HepG2 (cell line): ENCODE data around the gene NCOA7. TPM values are rescaled to one million over a fixed set of nuclear protein-coding genes. Genes with fewer than 3 reads are reported as not detected.

Source experiments
- AGO2 ChIP-seq: fragments of 200-400 bp; formaldehyde crosslinking; optimal IDR thresholded peaks from 2 replicates; pipeline ENCODE3; 2017; ENCODE audit warnings: mild to moderate bottlenecking, low read depth, low read length, moderate library complexity
- CCDC6 ChIP-seq: sonication (generic); formaldehyde crosslinking; IDR thresholded peaks from 2 replicates; pipeline ENCODE4 v1.8.1; 2022; ENCODE audit warnings: mild to moderate bottlenecking, missing genetic modification reagents, moderate library complexity
- CENPT ChIP-seq: sonication (generic); formaldehyde crosslinking; IDR thresholded peaks from 2 replicates; pipeline ENCODE4 v1.8.0; 2022; ENCODE audit warnings: low read depth, mild to moderate bottlenecking, moderate library complexity, missing genetic modification reagents
- ERF ChIP-seq: IDR thresholded peaks from 2 replicates; pipeline ENCODE4 v1.6.1; 2018; ENCODE audit warnings: missing biosample characterization, missing genetic modification reagents
- FOXJ3 ChIP-seq: sonication (generic); formaldehyde crosslinking; IDR thresholded peaks from 2 replicates; pipeline ENCODE4 v1.4.0; 2020; ENCODE audit warnings: missing genetic modification reagents, mild to moderate bottlenecking, borderline replicate concordance
- FUBP1 ChIP-seq: sonication (generic); formaldehyde crosslinking; IDR thresholded peaks from 2 replicates; pipeline ENCODE4 v1.5.1; 2020; ENCODE audit warnings: missing genetic modification reagents, mild to moderate bottlenecking, borderline replicate concordance
- KLF11 ChIP-seq: IDR thresholded peaks from 2 replicates; pipeline ENCODE4 v1.6.1; 2016; ENCODE audit warnings: missing compliant biosample characterization
- MED1 ChIP-seq: sonication (generic); formaldehyde crosslinking; IDR thresholded peaks from 2 replicates; pipeline ENCODE4 v1.4.0; 2020; ENCODE audit warnings: missing genetic modification reagents
- NFE2L2 ChIP-seq: fragments of 150-350 bp; IDR thresholded peaks from 2 replicates; pipeline ENCODE4 v1.6.1; 2014; ENCODE audit warnings: low read length
- NR1H2 ChIP-seq: sonication (generic); formaldehyde crosslinking; IDR thresholded peaks from 2 replicates; pipeline ENCODE4 v1.8.1; 2022; ENCODE audit warnings: low read depth, missing genetic modification reagents, borderline replicate concordance
- PITX1 ChIP-seq: sonication (generic); formaldehyde crosslinking; IDR thresholded peaks from 2 replicates; pipeline ENCODE4 v1.5.1; 2020; ENCODE audit warnings: mild to moderate bottlenecking, missing genetic modification reagents
- RCOR2 ChIP-seq: IDR thresholded peaks from 2 replicates; pipeline ENCODE4 v1.6.1; 2016; ENCODE audit warnings: missing biosample characterization, missing genetic modification reagents
- TBX2 ChIP-seq: sonication (generic); formaldehyde crosslinking; IDR thresholded peaks from 2 replicates; pipeline ENCODE4 v1.5.0; 2020; ENCODE audit warnings: missing genetic modification reagents, mild to moderate bottlenecking, borderline replicate concordance
- ZBTB33 ChIP-seq: sonication (generic); formaldehyde crosslinking; IDR thresholded peaks from 2 replicates; pipeline ENCODE4 v1.4.0; 2020; ENCODE audit warnings: missing genetic modification reagents
- ZNF264 ChIP-seq: sonication (generic); formaldehyde crosslinking; IDR thresholded peaks from 2 replicates; pipeline ENCODE4 v1.4.0; 2020; ENCODE audit warnings: missing genetic modification reagents
- ZNF713 ChIP-seq: sonication (generic); formaldehyde crosslinking; IDR thresholded peaks from 2 replicates; pipeline ENCODE4 v1.4.0; 2020; ENCODE audit warnings: mild to moderate bottlenecking, missing genetic modification reagents
- ZNF790 ChIP-seq: sonication (generic); formaldehyde crosslinking; IDR thresholded peaks from 2 replicates; pipeline ENCODE4 v1.8.0; 2022; ENCODE audit warnings: missing genetic modification reagents, mild to moderate bottlenecking, borderline replicate concordance
- polyA plus RNA-seq, 8 experiments: library from polyadenylated mRNA; depleted of rRNA in 3 of 8; stranded (reverse) in 7 of 8; unstranded in 1 of 8; fragments of >200 nt; fragmentation: Illumina TruSeq in 4 of 8; extraction: Trizol in 4 of 8; gene quantifications; 2 replicates each; pipeline versions ENCODE4 v1.2.1 to v1.2.3, GENCODE V29; 2011 to 2016; ENCODE audit warnings: low read depth in 4 of 8, missing spikeins in 1 of 8, mixed read lengths in 1 of 8; ENCODE audit not compliant: insufficient read depth in 1 of 8
- total RNA-seq, 5 experiments: library from RNA; depleted of rRNA; stranded (reverse); fragments of >200 nt; fragmentation: Illumina TruSeq; extraction: Trizol; gene quantifications; 2 replicates each; pipeline ENCODE4 v1.2.3, GENCODE V29; 2016; ENCODE audit warnings: low read depth in 1 of 5
- TF ChIP-seq, protein P1 (sequence below): sonication (generic); formaldehyde crosslinking; IDR thresholded peaks from 2 replicates; pipeline ENCODE4 v1.4.0; 2020; ENCODE audit warnings: missing genetic modification reagents, borderline replicate concordance

NCOA7 gene
- total and polyA plus RNA-seq, 2 of the 13 experiments (the other 11 are each of a cell fraction or from before 2014, with no cell fraction given) = 13.6 to 20.8 TPM

- 0 out of 2 replicates have a peak, but pooled peaks have one; percentile 14 for TF ChIP-seq ZBTB33 (CRISPR knock-in tag)
- no peak for TF ChIP-seq FUBP1 (CRISPR knock-in tag)
- TF ChIP-seq ERF (CRISPR knock-in tag) = peak; percentile 49; the same call in 1 of the 2 replicates
- TF ChIP-seq, protein P1, sequence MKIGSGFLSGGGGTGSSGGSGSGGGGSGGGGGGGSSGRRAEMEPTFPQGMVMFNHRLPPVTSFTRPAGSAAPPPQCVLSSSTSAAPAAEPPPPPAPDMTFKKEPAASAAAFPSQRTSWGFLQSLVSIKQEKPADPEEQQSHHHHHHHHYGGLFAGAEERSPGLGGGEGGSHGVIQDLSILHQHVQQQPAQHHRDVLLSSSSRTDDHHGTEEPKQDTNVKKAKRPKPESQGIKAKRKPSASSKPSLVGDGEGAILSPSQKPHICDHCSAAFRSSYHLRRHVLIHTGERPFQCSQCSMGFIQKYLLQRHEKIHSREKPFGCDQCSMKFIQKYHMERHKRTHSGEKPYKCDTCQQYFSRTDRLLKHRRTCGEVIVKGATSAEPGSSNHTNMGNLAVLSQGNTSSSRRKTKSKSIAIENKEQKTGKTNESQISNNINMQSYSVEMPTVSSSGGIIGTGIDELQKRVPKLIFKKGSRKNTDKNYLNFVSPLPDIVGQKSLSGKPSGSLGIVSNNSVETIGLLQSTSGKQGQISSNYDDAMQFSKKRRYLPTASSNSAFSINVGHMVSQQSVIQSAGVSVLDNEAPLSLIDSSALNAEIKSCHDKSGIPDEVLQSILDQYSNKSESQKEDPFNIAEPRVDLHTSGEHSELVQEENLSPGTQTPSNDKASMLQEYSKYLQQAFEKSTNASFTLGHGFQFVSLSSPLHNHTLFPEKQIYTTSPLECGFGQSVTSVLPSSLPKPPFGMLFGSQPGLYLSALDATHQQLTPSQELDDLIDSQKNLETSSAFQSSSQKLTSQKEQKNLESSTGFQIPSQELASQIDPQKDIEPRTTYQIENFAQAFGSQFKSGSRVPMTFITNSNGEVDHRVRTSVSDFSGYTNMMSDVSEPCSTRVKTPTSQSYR (CRISPR knock-in tag) = no peak
- TF ChIP-seq KLF11 (CRISPR knock-in tag) = peak; percentile 82; the same call in 1 of the 2 replicates
- no peak for TF ChIP-seq TBX2 (CRISPR knock-in tag)
- TF ChIP-seq PITX1 (CRISPR knock-in tag) = no peak
- TF ChIP-seq ZNF790 (CRISPR knock-in tag) = no peak
- no peak for TF ChIP-seq CCDC6 (CRISPR knock-in tag)
- no peak for TF ChIP-seq NR1H2 (CRISPR knock-in tag)
- no peak for TF ChIP-seq ZNF264 (CRISPR knock-in tag)
- no peak for TF ChIP-seq CENPT (CRISPR knock-in tag)
- TF ChIP-seq AGO2 = no peak
- TF ChIP-seq MED1 (CRISPR knock-in tag) = no peak
- TF ChIP-seq NFE2L2 = no peak
- no peak for TF ChIP-seq ZNF713 (CRISPR knock-in tag)
- TF ChIP-seq RCOR2 (CRISPR knock-in tag) = no peak
- no peak for TF ChIP-seq FOXJ3 (CRISPR knock-in tag)
Observed at GRCh38 chr6:125858427-125859320, 67.9 kb downstream of the NCOA7 start (continued).
